DMS153 (cell line): ENCODE results near the gene L1CAM.

Experiments used
- DNase-seq: peaks from one replicate; lab custom pipeline; 2025; lab: John Stamatoyannopoulos, UW

L1CAM gene

DNA sequence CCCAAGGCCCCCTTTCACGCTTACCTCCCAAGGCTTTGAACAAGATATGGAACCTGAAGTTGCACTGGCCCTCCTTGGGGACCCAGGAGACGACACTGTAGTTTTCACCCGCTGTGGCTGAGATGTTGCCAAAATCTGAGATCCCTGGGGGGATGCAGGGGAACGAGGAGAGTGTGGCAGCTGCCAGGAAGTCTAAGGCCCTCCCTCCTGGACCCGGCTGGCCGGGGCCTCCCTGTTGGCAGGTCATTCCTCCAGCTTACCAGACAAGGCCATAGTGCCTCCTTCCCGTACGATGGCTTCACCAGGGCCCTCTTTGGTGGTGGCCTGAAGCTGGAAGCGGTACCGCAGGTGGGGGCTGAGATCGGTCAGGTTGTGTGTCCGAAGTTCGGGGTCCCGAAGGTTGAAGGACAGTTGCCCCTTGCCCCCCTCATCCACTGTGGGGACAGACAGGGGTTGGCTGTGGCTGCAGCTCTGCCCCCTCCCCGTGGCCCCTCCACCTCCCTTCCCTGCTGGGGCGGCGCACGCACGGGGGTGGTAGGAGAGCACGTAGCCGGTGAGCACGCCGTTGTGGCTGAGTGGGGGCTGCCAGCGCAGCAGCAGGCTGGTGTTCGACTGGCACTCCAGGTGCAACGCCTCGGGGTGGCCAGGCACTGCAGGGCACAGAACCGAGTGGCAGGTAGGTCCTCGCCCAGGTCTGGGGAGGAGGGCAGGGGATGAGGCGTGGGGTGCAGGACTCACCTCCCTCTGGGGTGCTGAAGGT is 21.2 kb downstream of the L1CAM start:
- DNase-seq, result no peak

DNA sequence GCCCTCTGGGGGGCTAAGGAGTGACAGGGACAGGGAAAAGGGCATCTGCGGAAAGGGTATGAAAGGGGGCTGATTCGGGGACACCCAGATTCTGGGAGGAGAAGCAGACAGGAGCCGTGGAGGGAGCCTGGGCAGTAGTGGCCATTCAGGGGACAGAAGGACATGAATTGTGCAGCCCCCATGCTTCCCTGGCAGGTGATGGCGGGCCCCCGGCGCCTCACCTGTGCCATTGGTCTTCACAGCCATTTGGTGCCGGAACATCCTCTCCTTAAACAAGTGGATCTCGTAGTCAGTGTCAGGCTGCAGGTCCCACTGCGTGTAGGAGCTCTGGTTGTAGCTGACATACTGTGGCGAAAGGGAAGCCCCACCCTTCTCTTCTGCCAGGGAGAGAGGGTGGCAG is 21.9 kb downstream of the L1CAM start:
- no peak for DNase-seq

DNA sequence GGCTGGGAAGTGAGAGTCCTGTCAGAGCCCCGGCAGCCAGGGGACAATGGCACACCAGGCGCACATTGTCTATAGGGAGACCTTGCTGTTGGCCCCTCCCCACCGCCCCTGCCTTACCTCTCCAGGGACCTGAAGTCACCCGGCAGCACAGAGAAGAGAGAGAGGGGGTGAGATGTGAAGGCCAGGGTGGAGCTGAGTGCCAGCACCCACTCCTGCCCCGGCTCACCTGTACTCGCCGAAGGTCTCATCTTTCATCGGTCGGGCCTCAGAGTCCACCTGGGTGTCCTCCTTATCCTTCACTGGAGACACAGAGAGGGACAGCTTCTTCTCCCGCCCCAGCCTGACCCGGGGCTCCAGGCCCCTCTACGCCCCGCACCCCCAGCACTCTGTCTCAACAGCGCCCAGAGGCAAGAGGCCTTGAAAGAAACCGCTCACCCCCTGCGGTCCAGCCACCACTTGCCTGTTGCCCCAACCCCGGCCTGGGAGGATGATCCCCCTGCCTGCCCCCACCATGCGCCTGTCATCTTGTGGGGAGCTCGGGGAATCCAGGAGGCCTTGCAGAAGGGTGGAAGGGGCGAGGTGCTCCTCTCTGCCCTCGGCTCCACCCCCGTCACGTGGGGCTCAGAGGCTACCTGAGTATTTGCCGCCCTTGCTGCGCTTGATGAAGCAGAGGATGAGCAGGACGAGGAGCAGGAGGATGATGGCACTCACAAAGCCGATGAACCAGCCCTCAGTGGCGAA is 22.6 kb downstream of the L1CAM start:
- DNase-seq, result no peak

DNA sequence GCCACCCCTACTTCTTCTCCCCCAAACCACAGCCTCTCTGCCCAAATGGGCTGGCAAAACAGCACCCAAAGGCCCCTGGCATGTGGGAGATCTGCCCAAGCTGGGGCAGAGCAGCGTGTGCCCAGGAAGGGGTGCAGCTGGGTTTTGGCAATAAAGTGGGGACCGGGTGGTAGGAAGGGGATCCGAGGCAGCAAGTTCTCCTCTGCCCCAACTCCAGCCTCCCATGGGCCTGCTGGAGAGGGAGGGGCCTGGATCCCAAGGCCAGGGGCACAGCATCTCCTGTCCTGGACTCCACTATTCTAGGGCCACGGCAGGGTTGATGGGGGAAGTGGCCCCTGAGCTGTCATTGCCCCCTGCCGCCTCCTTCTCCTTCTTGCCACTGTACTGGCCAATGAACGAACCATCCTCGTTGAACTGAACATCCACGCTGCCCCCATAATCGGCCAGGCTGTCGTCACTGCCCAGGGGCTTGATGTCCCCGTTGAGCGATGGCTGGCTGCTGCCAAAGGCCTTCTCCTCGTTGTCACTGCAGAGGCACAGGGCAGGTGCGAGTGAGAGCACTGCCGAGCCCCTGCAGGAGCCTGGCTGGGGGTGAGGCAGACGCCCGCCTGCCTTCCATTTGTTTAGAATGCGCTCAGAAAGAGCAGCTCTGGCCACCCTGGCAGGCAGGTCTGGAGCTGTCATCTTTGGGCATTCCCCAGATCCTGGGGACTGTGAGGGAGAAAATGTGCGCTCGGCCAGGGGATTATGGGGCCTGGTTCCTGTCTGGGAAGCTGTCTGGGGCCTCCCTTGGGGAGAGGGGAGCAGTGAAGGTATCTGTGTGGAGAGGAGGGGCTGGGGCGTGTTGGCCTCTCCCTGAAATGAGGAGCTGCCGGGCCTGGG is 23.4 kb downstream of the L1CAM start:
- DNase-seq, result no peak

DNA sequence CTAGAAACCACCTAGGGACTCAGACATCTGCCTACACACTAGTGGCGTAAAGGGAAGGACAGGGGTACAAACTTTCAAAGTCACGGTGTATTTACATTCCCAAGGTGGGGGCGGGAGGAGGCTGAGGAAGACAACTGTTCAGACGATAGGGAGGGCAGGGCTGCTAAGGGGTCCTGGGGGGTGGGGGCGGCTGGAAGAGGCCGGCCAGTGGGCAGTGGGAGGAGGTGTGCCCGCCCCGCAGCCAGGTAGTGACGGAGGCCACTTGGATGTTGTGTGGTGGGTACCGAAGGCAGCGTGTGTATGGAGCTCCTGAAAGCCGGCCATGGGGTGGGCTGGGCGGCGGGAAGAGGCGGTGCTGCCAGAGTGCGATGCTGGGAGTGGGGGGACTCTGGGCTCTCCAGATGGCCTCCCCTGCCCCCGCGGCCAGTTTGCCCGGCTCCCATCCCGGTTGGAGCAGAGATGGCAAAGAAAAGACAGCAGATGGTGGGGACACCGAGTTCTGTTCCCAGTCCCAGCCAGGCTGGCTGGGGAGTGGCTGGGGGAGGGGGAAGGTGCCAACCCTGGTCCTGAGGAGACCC is 24.2 kb downstream of the L1CAM start:
- DNase-seq, result no peak

DNA sequence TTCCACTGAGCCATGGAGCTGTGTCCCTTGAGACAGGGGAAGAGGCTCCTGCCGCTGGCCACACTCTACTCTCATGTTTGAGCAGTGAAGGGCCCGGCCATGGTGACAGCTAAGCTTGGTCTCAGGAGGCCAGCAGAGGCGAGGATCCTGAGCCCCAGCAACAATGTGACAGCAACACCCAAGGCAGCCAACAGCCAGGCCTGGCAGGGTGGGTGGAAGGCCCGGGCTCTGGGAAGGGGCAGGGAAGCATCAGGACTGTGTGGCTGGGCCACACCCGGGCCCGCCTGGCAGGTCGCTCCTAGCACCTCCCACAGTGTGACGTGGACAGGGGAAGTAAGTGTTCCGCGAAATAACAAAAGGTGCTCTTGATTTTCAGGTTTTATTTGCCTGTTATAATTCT is 24.8 kb downstream of the L1CAM start:
- DNase-seq, result no peak

DNA sequence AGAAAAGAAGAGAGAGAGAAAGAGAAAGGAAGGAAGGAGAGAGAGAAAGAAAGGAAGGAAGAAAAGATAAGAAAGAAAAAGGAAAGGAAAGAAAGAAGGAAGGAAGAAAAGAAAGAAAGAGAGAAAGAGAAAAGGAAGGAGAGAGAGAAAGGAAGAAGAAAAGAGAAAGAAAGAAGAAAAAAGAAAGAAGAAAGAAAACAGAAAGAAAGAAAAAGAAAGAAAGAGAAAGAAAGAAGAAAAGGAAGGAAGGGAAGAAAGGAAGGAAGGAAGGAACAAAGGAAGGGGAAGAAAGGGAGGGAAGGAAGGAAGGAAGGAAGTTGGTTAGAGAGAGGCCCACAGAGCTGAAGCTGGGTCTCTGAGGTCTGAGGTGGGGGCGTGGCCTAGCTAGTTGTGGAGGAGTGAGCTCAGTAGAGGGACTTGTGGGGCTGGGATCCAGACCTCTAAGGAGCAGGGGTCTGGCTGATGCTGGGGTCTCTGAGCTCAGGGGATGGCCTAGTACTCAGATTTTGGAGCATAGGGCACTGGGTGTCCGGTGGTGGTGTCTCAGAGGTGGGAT is 28.5 kb downstream of the L1CAM start:
- no peak for DNase-seq

DNA sequence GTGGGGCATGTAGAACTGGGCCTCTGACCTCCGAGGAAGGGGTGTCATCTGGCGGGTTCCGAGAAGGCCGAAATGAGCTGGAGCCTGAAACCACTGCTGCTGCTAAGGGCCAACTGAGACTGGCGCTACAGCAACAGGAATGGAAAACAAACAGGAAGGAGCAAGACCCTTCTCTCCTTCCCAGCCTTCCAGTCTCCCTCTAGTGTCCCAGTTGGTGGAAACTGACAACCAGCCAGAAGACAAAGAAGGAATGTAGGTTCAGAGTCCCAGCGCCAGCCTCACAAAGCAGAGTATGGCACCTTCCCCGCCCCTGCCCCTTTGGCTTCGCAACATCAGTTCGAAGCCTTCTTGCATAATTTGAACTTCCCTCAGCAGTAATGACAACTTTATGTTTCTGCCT is 31.3 kb downstream of the L1CAM start:
- DNase-seq, result no peak

DNA sequence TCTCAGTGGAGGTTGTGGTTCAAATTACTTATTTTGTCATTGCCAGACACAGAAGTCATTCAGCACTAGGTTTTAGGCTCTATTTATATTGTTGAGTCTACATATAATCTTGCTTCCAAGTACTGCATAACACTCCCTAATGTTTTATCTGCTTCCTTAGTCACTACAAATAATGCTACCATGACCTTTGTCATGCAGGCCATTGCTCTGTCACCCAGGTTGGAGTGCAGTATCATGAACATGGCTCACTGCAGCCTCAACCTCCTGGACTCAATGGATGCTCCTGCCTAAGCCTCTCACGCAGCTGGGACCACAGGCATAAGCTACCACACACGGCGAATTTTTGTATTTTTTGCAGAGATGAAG is 32.1 kb downstream of the L1CAM start:
- DNase-seq, result no peak

DNA sequence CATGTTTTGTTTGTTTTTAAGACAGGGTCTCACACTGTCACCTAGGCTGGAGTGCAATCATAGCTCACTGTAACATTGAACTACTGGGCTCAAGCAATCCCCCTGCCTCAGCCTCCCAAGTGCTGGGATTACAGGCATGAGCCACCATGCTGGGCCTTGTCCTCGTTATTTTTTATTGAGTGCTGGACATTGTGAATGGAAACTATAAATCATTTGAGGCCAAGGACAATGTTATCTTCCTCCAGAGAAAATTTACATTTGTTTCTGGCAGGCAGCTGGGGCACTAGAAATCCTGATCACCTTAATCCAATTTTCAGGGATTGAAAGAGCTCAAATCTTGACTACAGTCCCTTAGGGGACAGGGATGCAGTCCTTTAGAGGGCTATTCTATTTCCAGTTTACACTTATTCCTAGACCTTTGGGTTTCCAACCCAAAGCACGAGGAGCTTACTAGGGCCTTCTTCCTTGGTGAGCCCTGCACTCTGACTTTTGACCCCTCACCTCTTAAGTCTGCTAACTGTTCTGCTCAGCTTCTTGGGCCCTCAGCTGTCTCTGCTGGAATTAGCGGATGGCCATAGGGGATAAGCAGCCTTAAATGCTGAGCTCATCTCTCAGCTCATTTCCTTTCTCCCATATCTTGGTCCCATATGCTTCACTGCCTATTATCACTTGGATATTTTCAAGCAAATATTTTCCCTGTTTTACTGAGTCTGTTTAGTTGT is 32.6 kb downstream of the L1CAM start:
- DNase-seq, result no peak

DNA sequence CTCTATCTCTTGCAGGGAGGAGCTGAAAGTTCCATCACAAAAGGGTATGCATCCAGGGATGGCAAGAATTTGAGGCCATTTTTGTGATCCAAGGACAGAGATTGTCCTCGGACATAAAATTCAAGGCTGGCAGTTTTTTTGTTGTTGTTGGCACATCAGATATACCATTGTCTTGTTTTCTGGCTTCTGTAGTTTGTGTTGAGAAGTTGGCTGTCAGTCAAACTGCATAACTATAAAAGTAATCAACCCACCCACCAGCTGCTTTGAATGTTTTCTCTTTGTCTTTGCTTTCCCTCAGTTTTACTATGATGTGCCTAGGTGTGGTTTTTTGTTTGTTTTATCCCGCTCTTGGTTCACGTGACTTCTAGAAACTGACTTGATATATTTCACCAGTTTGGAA is 34.0 kb downstream of the L1CAM start:
- DNase-seq, result no peak

DNA sequence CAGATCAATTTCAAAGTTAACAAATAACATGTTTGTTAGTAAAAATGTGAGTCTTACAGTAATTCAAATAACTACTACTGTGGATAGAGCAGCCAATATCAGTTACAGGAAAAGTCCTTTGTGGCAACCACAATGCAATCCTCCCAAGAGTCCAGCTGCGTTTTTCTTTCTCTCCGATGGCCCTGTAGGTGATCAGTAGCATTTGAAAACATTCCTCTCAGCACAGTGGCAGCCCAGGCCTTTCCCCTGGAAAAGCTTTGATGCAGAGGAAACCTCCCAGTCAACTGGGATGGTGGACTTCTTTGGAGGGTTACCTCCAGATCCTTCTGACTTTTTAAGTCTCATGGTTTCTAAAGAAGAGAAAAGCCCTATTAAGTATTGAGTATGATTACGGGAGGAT is 37.6 kb downstream of the L1CAM start:
- no peak for DNase-seq

DNA sequence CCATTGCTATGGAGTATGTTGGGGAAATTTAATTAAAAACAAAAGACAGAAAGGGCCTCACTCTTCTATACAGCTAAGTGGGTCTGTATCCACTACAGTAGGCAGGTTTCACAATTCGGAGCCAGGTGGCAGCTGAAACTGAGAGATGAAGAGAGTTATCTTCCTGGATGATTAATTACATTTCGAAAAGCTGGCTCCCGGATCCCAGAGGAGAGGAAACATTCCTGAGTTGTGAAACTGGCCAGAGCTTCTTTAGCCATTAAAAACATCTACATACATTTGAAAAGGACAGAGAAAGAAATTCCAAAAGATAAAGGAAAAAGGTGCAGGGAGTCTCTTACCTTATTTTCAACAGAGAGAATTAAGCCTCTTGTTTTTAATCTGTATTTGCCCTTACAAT is 40.1 kb downstream of the L1CAM start:
- no peak for DNase-seq

DNA sequence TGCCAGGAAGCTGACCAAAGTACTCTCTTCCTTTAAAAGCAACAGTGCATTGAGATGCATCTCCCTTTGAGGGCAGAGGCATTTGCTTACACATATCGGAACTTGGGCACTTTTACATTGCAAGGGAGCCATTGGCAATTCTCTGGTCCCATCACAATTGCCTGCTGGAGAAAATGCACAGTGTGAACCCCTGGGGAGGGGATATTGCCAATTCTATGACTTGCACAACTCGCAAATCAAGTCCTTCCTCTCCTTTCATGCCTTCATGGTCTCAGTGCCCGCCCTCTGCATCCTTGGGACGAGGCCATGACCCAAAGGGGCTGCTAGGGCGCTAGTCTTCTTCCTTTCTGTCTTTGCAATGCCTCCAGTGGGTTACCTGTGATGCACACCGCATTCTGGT is 40.8 kb downstream of the L1CAM start:
- DNase-seq, result no peak

DNA sequence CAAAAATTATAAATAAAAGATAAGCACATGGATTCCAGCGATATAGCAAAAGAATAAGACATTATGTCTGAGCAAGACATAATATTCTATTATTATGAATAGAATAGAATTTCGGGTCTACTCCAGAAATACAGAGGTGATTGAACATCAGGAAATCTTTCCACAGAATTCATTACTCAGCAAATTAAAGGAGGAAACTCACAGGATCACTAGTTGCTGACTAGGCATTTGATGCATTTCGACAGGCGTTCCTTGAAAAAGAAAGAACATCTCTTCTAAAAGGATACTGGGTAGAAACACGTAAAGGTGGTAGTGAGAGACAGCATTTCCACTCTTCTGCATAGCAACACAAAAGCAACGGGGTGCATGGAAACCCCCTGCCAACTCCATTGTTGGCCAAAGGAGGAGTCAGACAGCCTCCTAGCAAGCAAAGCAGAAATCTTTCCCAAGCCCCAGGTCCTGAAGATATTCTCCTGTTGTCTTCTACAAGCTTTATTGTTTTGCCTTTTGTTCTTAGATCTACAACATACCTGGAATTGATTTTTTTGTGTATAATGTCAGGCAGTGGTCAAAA is 41.4 kb downstream of the L1CAM start:
- no peak for DNase-seq

DNA sequence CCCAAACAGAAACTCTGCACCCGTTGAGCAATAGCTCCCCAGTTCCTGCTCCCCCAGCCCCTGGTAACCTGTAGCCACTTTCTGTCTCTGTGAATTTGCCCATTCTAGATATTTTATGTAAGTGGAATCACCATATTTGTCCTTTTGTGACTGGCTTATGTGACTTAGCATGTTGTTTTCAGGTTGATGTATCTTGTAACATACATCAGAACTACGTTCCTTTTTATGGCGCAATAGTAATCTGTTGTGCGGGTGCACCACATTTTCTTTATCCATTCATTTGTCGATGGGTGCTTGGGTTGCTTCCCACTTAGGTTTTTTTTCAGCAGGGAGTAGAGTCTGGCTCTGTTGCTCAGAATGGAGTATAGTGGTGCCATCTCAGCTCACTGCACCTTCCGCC is 49.1 kb downstream of the L1CAM start:
- DNase-seq, result no peak

DNA sequence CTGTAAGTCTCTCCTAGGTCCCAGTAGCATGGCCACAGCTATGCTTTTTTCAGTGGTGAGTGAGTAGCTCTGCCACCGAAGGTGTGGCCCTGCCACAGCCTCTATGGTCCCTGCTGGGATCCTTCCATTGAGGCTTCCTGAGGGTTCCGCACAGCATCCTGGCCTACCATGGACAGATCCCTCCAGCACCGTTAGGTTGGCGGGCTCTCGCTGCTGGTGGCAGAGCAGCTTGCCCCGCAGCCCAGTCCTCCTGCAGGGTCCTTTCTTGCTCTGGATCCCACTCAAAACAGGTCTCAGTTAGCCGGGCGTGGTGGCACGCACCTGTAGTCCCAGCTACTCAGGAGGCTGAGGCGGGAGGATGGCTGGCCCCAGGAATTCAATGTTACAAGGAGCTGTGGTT is 53.2 kb downstream of the L1CAM start:
- no peak for DNase-seq

DNA sequence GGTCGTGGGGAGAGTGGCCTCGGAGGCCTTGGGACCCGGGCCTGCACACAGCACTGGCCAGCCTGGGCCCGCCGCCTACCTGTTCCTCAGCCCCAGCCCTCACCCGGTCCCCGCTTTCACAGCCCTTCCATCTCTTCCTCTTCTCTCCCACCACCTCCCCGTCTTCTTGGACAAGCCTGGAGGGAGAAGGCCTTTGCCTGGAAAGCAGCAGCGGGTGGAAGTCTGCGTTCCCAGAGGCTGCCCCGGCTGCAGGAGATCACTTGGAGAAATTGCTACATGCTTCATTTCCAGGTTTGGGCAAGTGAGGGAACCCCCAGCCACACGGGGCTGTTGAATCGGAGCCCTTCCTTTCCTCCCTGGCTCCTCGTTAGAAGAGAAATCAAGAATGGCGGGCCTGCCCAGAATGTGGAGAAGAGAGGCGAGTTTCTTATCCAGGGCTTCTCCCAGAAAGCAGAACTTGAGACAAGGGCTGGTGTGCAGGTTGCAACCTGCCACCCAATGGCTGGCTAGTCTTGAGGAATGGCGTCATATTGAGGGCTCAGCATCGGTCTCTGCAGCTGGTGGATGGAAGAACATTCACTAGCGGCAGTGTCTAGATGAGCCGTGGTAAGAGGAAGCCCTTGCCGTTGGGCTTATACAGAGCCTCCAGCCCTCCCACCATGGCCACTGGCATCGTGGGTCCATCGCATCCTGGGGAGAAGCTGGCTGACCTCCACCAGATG is 54.4 kb downstream of the L1CAM start:
- DNase-seq, result no peak

DNA sequence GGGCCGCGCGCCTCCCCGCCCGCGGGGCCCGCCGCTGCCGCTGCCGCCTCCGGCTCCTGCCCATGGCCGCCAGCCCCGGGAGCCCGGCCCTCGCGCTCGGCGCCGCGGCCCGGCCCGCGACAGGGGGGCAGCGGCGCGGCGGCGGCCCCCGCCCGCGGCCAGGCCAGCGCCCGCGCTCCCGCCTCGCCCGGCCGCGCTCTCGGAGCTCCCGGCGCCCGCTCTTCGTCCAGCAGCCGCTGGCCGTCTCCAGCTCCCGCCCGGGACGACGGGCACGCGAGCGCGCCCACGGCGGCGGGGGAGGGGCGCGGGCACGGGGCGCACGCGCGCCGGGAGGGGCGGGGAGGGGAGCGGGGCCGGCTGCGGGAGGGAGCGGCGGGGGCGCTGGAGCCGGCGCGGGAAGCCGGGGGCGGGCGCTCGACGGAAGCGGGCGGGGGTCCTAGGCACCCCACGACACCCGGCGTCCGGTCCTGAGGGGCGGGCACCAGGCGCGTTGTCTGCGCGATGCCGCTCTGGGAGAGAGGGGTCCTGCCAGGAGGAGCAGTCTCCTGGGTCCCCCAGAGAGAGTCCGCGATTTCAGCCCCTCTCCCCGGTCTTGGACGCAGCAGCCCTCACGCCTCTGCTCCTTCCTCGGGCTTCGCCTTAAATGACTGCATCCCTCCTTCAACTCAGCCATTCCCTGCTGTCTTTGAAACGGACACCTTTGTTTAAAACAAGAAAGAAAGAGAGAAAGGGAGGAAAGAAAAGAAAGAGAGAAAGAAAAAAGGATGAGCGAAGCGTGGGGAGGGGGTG is 55.1 kb downstream of the L1CAM start:
- no peak for DNase-seq
